SH-SY5Y (cell line): ENCODE measurements around the gene HSPA9.

Experiments
- GATA2 ChIP-seq: IDR thresholded peaks from 2 replicates; pipeline ENCODE4 v1.6.1; 2011; ENCODE audit warnings: mild to moderate bottlenecking, low read depth, low read length
- GATA3 ChIP-seq: IDR thresholded peaks from 2 replicates; pipeline ENCODE4 v1.6.1; 2011; ENCODE audit warnings: low read depth, mild to moderate bottlenecking, low read length, moderate library complexity

GRCh38 chr5:138605254-138605972 is 30.2 kb upstream of the HSPA9 start:
- TF ChIP-seq GATA3 = no peak
- no peak for TF ChIP-seq GATA2
